ENCODE measurements around the gene LDLRAD2. TPM values are rescaled to one million over a fixed set of nuclear protein-coding genes. Genes with fewer than 3 reads are reported as not detected.

Gene LDLRAD2
- total RNA-seq, 2 donors from 2014 or later = 0.24 to 0.28 TPM

GRCh38 chr1:21853131-21853427 lies 41.0 kb downstream of the LDLRAD2 start:
- DNase-seq (ENCODE audit: low spot score) = no peak
- intact Hi-C loops (cut with DNase I) = no loop called here

GRCh38 chr1:21854090-21854750 lies 42.2 kb downstream of the LDLRAD2 start:
- intact Hi-C loops (cut with DNase I) = no loop called here
- DNase-seq (ENCODE audit: low spot score) = no peak

GRCh38 chr1:21854751-21855131 lies 42.7 kb downstream of the LDLRAD2 start:
- intact Hi-C loops (cut with DNase I) = no loop called here
- no peak for DNase-seq (ENCODE audit: low spot score)

GRCh38 chr1:21855257-21856096 lies 43.4 kb downstream of the LDLRAD2 start:
- intact Hi-C loops (cut with DNase I) = no loop called here
- DNase-seq (ENCODE audit: low spot score) = no peak

GRCh38 chr1:21857142-21857839 lies 45.2 kb downstream of the LDLRAD2 start:
- DNase-seq (ENCODE audit: low spot score) = no peak
- intact Hi-C loops (cut with DNase I) = no loop called here

- no peak for DNase-seq (ENCODE audit: low spot score)
- intact Hi-C loops (cut with DNase I) = no loop called here
Measured at GRCh38 chr1:21857840-21858670, 46.0 kb downstream of the LDLRAD2 start.

- intact Hi-C loops (cut with DNase I) = loop anchor here in 1 of 2 donors (5.0 kb wide), 1 partner anchor 103 kb away; no protein-coding TSS in a partner anchor
- DNase-seq (ENCODE audit: low spot score) = no peak
Measured at GRCh38 chr1:21859669-21860179, 47.7 kb downstream of the LDLRAD2 start.

GRCh38 chr1:21860971-21861370 lies 48.9 kb downstream of the LDLRAD2 start:
- intact Hi-C loops (cut with DNase I) = loop anchor here in 1 of 2 donors (5.0 kb wide), 1 partner anchor 101 kb away; no protein-coding TSS in a partner anchor
- DNase-seq (ENCODE audit: low spot score) = no peak

- intact Hi-C loops (cut with DNase I) = loop anchor here in 1 of 2 donors (5.0 kb wide), 1 partner anchor 100 kb away; no protein-coding TSS in a partner anchor
- no peak for DNase-seq (ENCODE audit: low spot score)
Measured at GRCh38 chr1:21861602-21862429, 49.8 kb downstream of the LDLRAD2 start.

GRCh38 chr1:21863981-21864380 lies 51.9 kb downstream of the LDLRAD2 start:
- no peak for DNase-seq (ENCODE audit: low spot score)
- intact Hi-C loops (cut with DNase I) = loop anchor here in 1 of 2 donors (5.0 kb wide), 1 partner anchor 98 kb away; no protein-coding TSS in a partner anchor

GRCh38 chr1:21864730-21865129 lies 52.7 kb downstream of the LDLRAD2 start:
- intact Hi-C loops (cut with DNase I) = loop anchor here in 1 of 2 donors (5.0 kb wide), 1 partner anchor 98 kb away; no protein-coding TSS in a partner anchor
- no peak for DNase-seq (ENCODE audit: low spot score)

GRCh38 chr1:21865609-21865942 lies 53.5 kb downstream of the LDLRAD2 start:
- no peak for DNase-seq (ENCODE audit: low spot score)
- intact Hi-C loops (cut with DNase I) = no loop called here

- intact Hi-C loops (cut with DNase I) = no loop called here
- DNase-seq (ENCODE audit: low spot score) = no peak
Measured at GRCh38 chr1:21865943-21866706, 54.1 kb downstream of the LDLRAD2 start.

- intact Hi-C loops (cut with DNase I) = no loop called here
- DNase-seq (ENCODE audit: low spot score) = no peak
Measured at GRCh38 chr1:21866707-21867043, 54.6 kb downstream of the LDLRAD2 start.

GRCh38 chr1:21867451-21867996 lies 55.5 kb downstream of the LDLRAD2 start:
- intact Hi-C loops (cut with DNase I) = no loop called here
- DNase-seq (ENCODE audit: low spot score) = no peak

- intact Hi-C loops (cut with DNase I) = no loop called here
- no peak for DNase-seq (ENCODE audit: low spot score)
Measured at GRCh38 chr1:21868482-21868881, 56.4 kb downstream of the LDLRAD2 start.

- intact Hi-C loops (cut with DNase I) = no loop called here
- no peak for DNase-seq (ENCODE audit: low spot score)
Measured at GRCh38 chr1:21868941-21869454, 56.9 kb downstream of the LDLRAD2 start.
